ENCODE results near the gene ARHGAP24. TPM values are rescaled to one million over a fixed set of nuclear protein-coding genes. Genes with fewer than 3 reads are reported as not detected.

ARHGAP24 gene
- polyA plus RNA-seq, 3 donors, result 12.5 to 32.0 (median 18.8) TPM

- H3K4me3 ChIP-seq (replicated peaks in 1 of 3; ENCODE audit: low read depth in 2 of 3, low read length in 3 of 3), result no peak overlapping the region
- no peak overlapping the region for H2AFZ ChIP-seq (ENCODE audit: insufficient read depth, low read depth, low read length, poor library complexity, severe bottlenecking)
- intact Hi-C loops (cut with micrococcal nuclease), result no loop called here
- peaks cover 17% of the 10 kb centered on the region in 2 donors for H3K36me3 Mint-ChIP-seq
- no peaks in the 10 kb centered on the region for H3K79me2 ChIP-seq (ENCODE audit: insufficient read depth, low read length)
- no peak overlapping the region for H3K27ac ChIP-seq (ENCODE audit: low read depth in 1 of 2, low read length in 2 of 2)
- H3K36me3 ChIP-seq (replicated peaks in 1 of 2; ENCODE audit: control insufficient read depth in 1 of 2, insufficient read depth in 2 of 2, low read length in 2 of 2), result peaks cover 0 to 14% of the 10 kb centered on the region in 2 donors
- no peaks in the 10 kb centered on the region for H4K20me1 ChIP-seq (ENCODE audit: insufficient read depth, low read length)
- DNase-seq, result no peak
- no peaks in the 10 kb centered on the region for H3K9me3 ChIP-seq (replicated peaks in 1 of 2; ENCODE audit: control insufficient read depth in 1 of 2, insufficient read depth in 1 of 2, low read length in 2 of 2)
- H3K27me3 ChIP-seq (ENCODE audit: control insufficient read depth in 2 of 2, insufficient read depth in 2 of 2, low read length in 2 of 2), result no peaks in the 10 kb centered on the region
- H3K27me3 Mint-ChIP-seq (ENCODE audit: low read depth in 3 of 3), result no peaks in the 10 kb centered on the region
- TF ChIP-seq CTCF (IDR thresholded peaks at IDR 0.05), result no peak
- H3K9me3 Mint-ChIP-seq, result peaks cover 0 to 2% (median 0%) of the 10 kb centered on the region in 7 donors
- no peak overlapping the region for H3K9ac ChIP-seq (ENCODE audit: insufficient read depth, low read length, poor library complexity, severe bottlenecking)
- H3K4me1 Mint-ChIP-seq, result no peaks in the 10 kb centered on the region
- H3K27ac Mint-ChIP-seq, result no peak overlapping the region
- H3K4me1 ChIP-seq (ENCODE audit: control insufficient read depth in 1 of 2, insufficient read depth in 2 of 2, low read length in 2 of 2), result no peaks in the 10 kb centered on the region
- H3K4me2 ChIP-seq (replicated peaks; ENCODE audit: extremely low read depth, low read length, poor library complexity, severe bottlenecking), result no peak overlapping the region
- no peak overlapping the region for H3K4me3 Mint-ChIP-seq
Observed at GRCh38 chr4:86006057-86006456, 531.1 kb downstream of the ARHGAP24 start.

GRCh38 chr4:86007042-86007441 is 532.1 kb downstream of the ARHGAP24 start:
- no peak overlapping the region for H3K4me2 ChIP-seq (replicated peaks; ENCODE audit: extremely low read depth, low read length, poor library complexity, severe bottlenecking)
- no peak overlapping the region for H3K27ac ChIP-seq (ENCODE audit: low read depth in 1 of 2, low read length in 2 of 2)
- Mint-ChIP-seq H3K4me1 (no peaks in the 10 kb centered on the region), H3K4me3 (no peak overlapping the region), H3K9me3 (peaks cover 0 to 2% (median 0%) of the 10 kb centered on the region in 7 donors), H3K27me3 (ENCODE audit: low read depth in 3 of 3) (no peaks in the 10 kb centered on the region), H3K36me3 (peaks cover 12% of the 10 kb centered on the region in 2 donors), H3K27ac (no peak overlapping the region)
- no peak overlapping the region for H3K4me3 ChIP-seq (replicated peaks in 1 of 3; ENCODE audit: low read depth in 2 of 3, low read length in 3 of 3)
- intact Hi-C loops (cut with micrococcal nuclease), result no loop called here
- DNase-seq, result no peak
- no peak overlapping the region for H2AFZ ChIP-seq (ENCODE audit: insufficient read depth, low read depth, low read length, poor library complexity, severe bottlenecking)
- WGBS (ENCODE audit: insufficient coverage), result 98% methylated on average over 6 of the region's 6 CpGs
- H3K36me3 ChIP-seq (replicated peaks in 1 of 2; ENCODE audit: control insufficient read depth in 1 of 2, insufficient read depth in 2 of 2, low read length in 2 of 2), result peaks cover 0 to 9% of the 10 kb centered on the region in 2 donors
- H3K9me3 ChIP-seq (replicated peaks in 1 of 2; ENCODE audit: control insufficient read depth in 1 of 2, insufficient read depth in 1 of 2, low read length in 2 of 2), result no peaks in the 10 kb centered on the region
- no peak overlapping the region for H3K9ac ChIP-seq (ENCODE audit: insufficient read depth, low read length, poor library complexity, severe bottlenecking)
- no peaks in the 10 kb centered on the region for H3K79me2 ChIP-seq (ENCODE audit: insufficient read depth, low read length)
- H3K27me3 ChIP-seq (ENCODE audit: control insufficient read depth in 2 of 2, insufficient read depth in 2 of 2, low read length in 2 of 2), result no peaks in the 10 kb centered on the region
- H4K20me1 ChIP-seq (ENCODE audit: insufficient read depth, low read length), result no peaks in the 10 kb centered on the region
- TF ChIP-seq CTCF (IDR thresholded peaks at IDR 0.05), result no peak
- H3K4me1 ChIP-seq (ENCODE audit: control insufficient read depth in 1 of 2, insufficient read depth in 2 of 2, low read length in 2 of 2), result no peaks in the 10 kb centered on the region

Data from CD14-positive monocyte (primary cell).